Trophoblast cell (in vitro differentiated cells and primary cell): ENCODE measurements around the gene SPATA21.

Source experiments
- DNase-seq, 2 donors: peaks; one replicate each; pipeline ENCODE4 v3.0.0-alpha.2; 2016
- H2AFZ ChIP-seq: 2 replicates; pipeline ENCODE4 v1.6.1; 2013; ENCODE audit warnings: low read length, moderate library complexity, mild to moderate bottlenecking; ENCODE audit not compliant: insufficient read depth, poor library complexity
- H2AK5ac ChIP-seq: 2 replicates; pipeline ENCODE4 v1.6.1; 2013; ENCODE audit warnings: mild to moderate bottlenecking, low read length
- H2BK120ac ChIP-seq: 2 replicates; pipeline ENCODE4 v1.6.1; 2013; ENCODE audit warnings: low read length, mild to moderate bottlenecking, moderate library complexity; ENCODE audit not compliant: insufficient read depth, poor library complexity
- H2BK12ac ChIP-seq: 2 replicates; pipeline ENCODE4 v1.6.1; 2013; ENCODE audit warnings: mild to moderate bottlenecking, low read length, moderate library complexity
- H2BK5ac ChIP-seq: 2 replicates; pipeline ENCODE4 v1.6.1; 2013; ENCODE audit warnings: low read length, low read depth, moderate library complexity, mild to moderate bottlenecking; ENCODE audit not compliant: poor library complexity
- H3K14ac ChIP-seq: 2 replicates; pipeline ENCODE4 v1.6.1; 2013; ENCODE audit warnings: mild to moderate bottlenecking, low read length
- H3K18ac ChIP-seq: 2 replicates; pipeline ENCODE4 v1.6.1; 2013; ENCODE audit warnings: mild to moderate bottlenecking, low read length
- H3K23ac ChIP-seq: 2 replicates; pipeline ENCODE4 v1.6.1; 2013; ENCODE audit warnings: low read length
- H3K27ac ChIP-seq: 2 replicates; pipeline ENCODE4 v1.5.1; 2013; ENCODE audit warnings: low read depth, mild to moderate bottlenecking, inconsistent platforms, low read length, moderate library complexity
- H3K27me3 ChIP-seq: 2 replicates; pipeline ENCODE4 v1.6.1; 2013; ENCODE audit warnings: inconsistent platforms, mild to moderate bottlenecking, low read length, moderate library complexity; ENCODE audit not compliant: insufficient read depth
- H3K36me3 ChIP-seq, 2 experiments: 1 replicate in 1 of 2; 2 replicates in 1 of 2; pipeline ENCODE4 v1.6.1; 2013; ENCODE audit warnings: low read length in 2 of 2, mild to moderate bottlenecking in 2 of 2, moderate library complexity in 1 of 2; ENCODE audit not compliant: insufficient read depth in 2 of 2, control insufficient read depth in 1 of 2
- H3K4ac ChIP-seq: 2 replicates; pipeline ENCODE4 v1.6.1; 2013; ENCODE audit warnings: low read depth, mild to moderate bottlenecking, low read length, moderate library complexity
- H3K4me1 ChIP-seq, 2 experiments: 1 replicate in 1 of 2; 2 replicates in 1 of 2; pipeline ENCODE4 v1.6.1; 2013; ENCODE audit warnings: low read length in 2 of 2, mild to moderate bottlenecking in 2 of 2, moderate library complexity in 1 of 2; ENCODE audit not compliant: insufficient read depth in 2 of 2, control insufficient read depth in 1 of 2
- H3K4me2 ChIP-seq: 2 replicates; pipeline ENCODE4 v1.6.1; 2013; ENCODE audit warnings: inconsistent platforms, mild to moderate bottlenecking, low read length, moderate library complexity
- H3K4me3 ChIP-seq: 2 replicates; pipeline ENCODE4 v1.5.1; 2013; ENCODE audit warnings: mild to moderate bottlenecking, low read depth, low read length, inconsistent platforms
- H3K79me1 ChIP-seq: one replicate; pipeline ENCODE4 v1.6.1; 2013; ENCODE audit warnings: low read length
- H3K79me2 ChIP-seq: 2 replicates; pipeline ENCODE4 v1.6.1; 2013; ENCODE audit warnings: low read length, mild to moderate bottlenecking; ENCODE audit not compliant: control insufficient read depth, insufficient read depth, poor library complexity
- H3K9ac ChIP-seq: 2 replicates; pipeline ENCODE4 v1.6.1; 2013; ENCODE audit warnings: mild to moderate bottlenecking, low read length
- H3K9me3 ChIP-seq: 2 replicates; pipeline ENCODE4 v1.6.1; 2013; ENCODE audit warnings: low read depth, mild to moderate bottlenecking, control low read depth, inconsistent platforms, low read length; ENCODE audit not compliant: insufficient read depth
- H4K12ac ChIP-seq: 2 replicates; pipeline ENCODE4 v1.6.1; 2013; ENCODE audit warnings: low read depth, mild to moderate bottlenecking, low read length, moderate library complexity
- H4K8ac ChIP-seq: 2 replicates; pipeline ENCODE4 v1.6.1; 2013; ENCODE audit warnings: low read depth, mild to moderate bottlenecking, low read length, moderate library complexity
- H4K91ac ChIP-seq: one replicate; pipeline ENCODE4 v1.6.1; 2013; ENCODE audit warnings: low read depth, mild to moderate bottlenecking, low read length, moderate library complexity
- WGBS: extraction: QIAGEN DNeasy Blood & Tissue Kit; methylation state at CpG from one replicate; pipeline ENCODE4 v1.1.7; 2013; ENCODE audit warnings: missing lambda C conversion rate; ENCODE audit not compliant: insufficient read length, insufficient coverage; ENCODE audit errors: extremely low coverage; 5-methylcytosine and 5-hydroxymethylcytosine counted together

SPATA21 gene

GRCh38 chr1:16433030-16433429 lies 4.2 kb downstream of the SPATA21 start:
- Histone ChIP-seq H3K9me3 (peaks cover 3% of the 10 kb centered on the region), H2AFZ (no peak overlapping the region), H2BK12ac (no peak overlapping the region), H3K27me3 (no peaks in the 10 kb centered on the region), H4K91ac (no peak overlapping the region), H3K14ac (no peak overlapping the region), H3K4me3 (no peak overlapping the region), H2BK120ac (no peak overlapping the region), H3K36me3 (no peaks in the 10 kb centered on the region), H4K8ac (no peak overlapping the region), H2BK5ac (no peak overlapping the region), H3K79me2 (no peaks in the 10 kb centered on the region), H3K79me1 (no peaks in the 10 kb centered on the region), H4K12ac (no peak overlapping the region), H3K9ac (no peak overlapping the region), H3K4me1 (no peaks in the 10 kb centered on the region), H3K18ac (no peak overlapping the region), H2AK5ac (no peak overlapping the region), H3K27ac (no peak overlapping the region), H3K4ac (no peak overlapping the region), H3K4me2 (no peak overlapping the region), H3K23ac (peak overlapping the region; percentile 71)
- DNase-seq: no peak
- WGBS: no CpG with 5 or more reads among the region's 9 CpGs

- no peak overlapping the region for H3K27ac ChIP-seq
- no peak overlapping the region for H3K14ac ChIP-seq
- no peaks in the 10 kb centered on the region for H3K36me3 ChIP-seq
- WGBS: no CpG with 5 or more reads among the region's 3 CpGs
- H2BK120ac ChIP-seq: no peak overlapping the region
- no peak overlapping the region for H3K23ac ChIP-seq
- no peak overlapping the region for H3K9ac ChIP-seq
- no peak overlapping the region for H2BK12ac ChIP-seq
- H4K91ac ChIP-seq: no peak overlapping the region
- no peak for DNase-seq
- no peak overlapping the region for H2BK5ac ChIP-seq
- H3K18ac ChIP-seq: no peak overlapping the region
- H3K4me1 ChIP-seq: no peaks in the 10 kb centered on the region
- H3K9me3 ChIP-seq: peaks cover 3% of the 10 kb centered on the region
- H3K27me3 ChIP-seq: no peaks in the 10 kb centered on the region
- H3K4me2 ChIP-seq: no peak overlapping the region
- H2AK5ac ChIP-seq: no peak overlapping the region
- no peak overlapping the region for H2AFZ ChIP-seq
- H3K79me2 ChIP-seq: no peaks in the 10 kb centered on the region
- no peaks in the 10 kb centered on the region for H3K79me1 ChIP-seq
- H3K4me3 ChIP-seq: no peak overlapping the region
- H4K8ac ChIP-seq: no peak overlapping the region
- no peak overlapping the region for H4K12ac ChIP-seq
- no peak overlapping the region for H3K4ac ChIP-seq
Measured at GRCh38 chr1:16430606-16431005, 6.6 kb downstream of the SPATA21 start.

GRCh38 chr1:16425125-16426025 lies 11.8 kb downstream of the SPATA21 start:
- no CpG with 5 or more reads among the region's 10 CpGs for WGBS
- no peak overlapping the region for H2AFZ ChIP-seq
- H3K23ac ChIP-seq: no peak overlapping the region
- no peaks in the 10 kb centered on the region for H3K79me2 ChIP-seq
- no peaks in the 10 kb centered on the region for H3K4me1 ChIP-seq
- H3K18ac ChIP-seq: no peak overlapping the region
- H3K4ac ChIP-seq: no peak overlapping the region
- H2BK12ac ChIP-seq: no peak overlapping the region
- no peak overlapping the region for H2AK5ac ChIP-seq
- H3K27ac ChIP-seq: no peak overlapping the region
- DNase-seq: no peak
- H2BK5ac ChIP-seq: no peak overlapping the region
- H2BK120ac ChIP-seq: no peak overlapping the region
- no peak overlapping the region for H4K91ac ChIP-seq
- no peak overlapping the region for H3K4me3 ChIP-seq
- no peaks in the 10 kb centered on the region for H3K79me1 ChIP-seq
- no peak overlapping the region for H4K12ac ChIP-seq
- no peak overlapping the region for H3K14ac ChIP-seq
- no peaks in the 10 kb centered on the region for H3K9me3 ChIP-seq
- no peak overlapping the region for H3K4me2 ChIP-seq
- H3K36me3 ChIP-seq: no peaks in the 10 kb centered on the region
- peak overlapping the region; percentile 75 for H3K9ac ChIP-seq
- H4K8ac ChIP-seq: no peak overlapping the region
- H3K27me3 ChIP-seq: no peaks in the 10 kb centered on the region

- Histone ChIP-seq H3K36me3 (no peaks in the 10 kb centered on the region), H2BK12ac (no peak overlapping the region), H3K18ac (no peak overlapping the region), H4K8ac (no peak overlapping the region), H3K4me2 (no peak overlapping the region), H3K27ac (no peak overlapping the region), H2BK5ac (no peak overlapping the region), H3K4me1 (no peaks in the 10 kb centered on the region), H3K14ac (no peak overlapping the region), H3K23ac (no peak overlapping the region), H3K4me3 (no peak overlapping the region), H2AFZ (no peak overlapping the region), H3K79me1 (no peaks in the 10 kb centered on the region), H2AK5ac (no peak overlapping the region), H3K9me3 (no peaks in the 10 kb centered on the region), H4K91ac (no peak overlapping the region), H3K79me2 (no peaks in the 10 kb centered on the region), H2BK120ac (no peak overlapping the region), H3K27me3 (no peaks in the 10 kb centered on the region), H3K9ac (no peak overlapping the region), H4K12ac (no peak overlapping the region), H3K4ac (no peak overlapping the region)
- DNase-seq: no peak
- WGBS: no CpG with 5 or more reads among the region's 7 CpGs
Measured at GRCh38 chr1:16422041-16422440, 15.2 kb downstream of the SPATA21 start.
